MM.1S (cell line): ENCODE data around the gene SIK2.

Source experiments
- DNase-seq: peaks from one replicate; pipeline ENCODE4 v3.0.0-alpha.2; 2015
- H2AFZ ChIP-seq: fragments of 300-600 bp; sonication (generic); 2 replicates; pipeline ENCODE4 v1.6.0; 2016; ENCODE audit warnings: antibody characterized with exemption, low read length
- H3F3A ChIP-seq: fragments of 300-600 bp; sonication (generic); 2 replicates; pipeline ENCODE4 v1.6.1; 2016; ENCODE audit warnings: mild to moderate bottlenecking, antibody characterized with exemption, low read length, moderate library complexity, mixed read lengths; ENCODE audit not compliant: insufficient read depth
- H3K27ac ChIP-seq: fragments of 300-600 bp; sonication (generic); 2 replicates; pipeline ENCODE4 v1.5.1; 2016; ENCODE audit warnings: mild to moderate bottlenecking, low read length
- H3K27me3 ChIP-seq: fragments of 300-600 bp; sonication (generic); replicated peaks from 2 replicates; pipeline ENCODE4 v1.6.0; 2016; ENCODE audit warnings: low read length; ENCODE audit not compliant: insufficient read depth
- H3K36me3 ChIP-seq: fragments of 300-600 bp; sonication (generic); replicated peaks from 2 replicates; pipeline ENCODE4 v1.6.1; 2016; ENCODE audit warnings: mild to moderate bottlenecking, low read length, mixed read lengths; ENCODE audit not compliant: insufficient read depth
- H3K4me1 ChIP-seq: fragments of 300-600 bp; sonication (generic); 2 replicates; pipeline ENCODE4 v1.6.1; 2016; ENCODE audit warnings: low read length, mixed read lengths
- H3K4me2 ChIP-seq: fragments of 300-600 bp; sonication (generic); 2 replicates; pipeline ENCODE4 v1.6.0; 2016; ENCODE audit warnings: low read depth, low read length
- H3K4me3 ChIP-seq: fragments of 300-600 bp; sonication (generic); 2 replicates; pipeline ENCODE4 v1.5.1; 2016; ENCODE audit warnings: low read length, mixed read lengths
- H3K79me2 ChIP-seq: fragments of 300-600 bp; sonication (generic); 2 replicates; pipeline ENCODE4 v1.6.1; 2016; ENCODE audit warnings: mixed run types, low read length, mixed read lengths
- H3K9ac ChIP-seq: fragments of 300-600 bp; sonication (generic); 2 replicates; pipeline ENCODE4 v1.6.1; 2016; ENCODE audit warnings: low read length, mixed read lengths
- H3K9me2 ChIP-seq: fragments of 300-600 bp; sonication (generic); replicated peaks from 2 replicates; pipeline ENCODE4 v1.6.1; 2016; ENCODE audit warnings: mild to moderate bottlenecking, low read length, mixed read lengths; ENCODE audit not compliant: insufficient read depth
- H3K9me3 ChIP-seq: fragments of 300-600 bp; sonication (generic); replicated peaks from 2 replicates; pipeline ENCODE4 v1.6.1; 2016; ENCODE audit warnings: mild to moderate bottlenecking, low read length, mixed read lengths; ENCODE audit not compliant: insufficient read depth
- H4K20me1 ChIP-seq: fragments of 300-600 bp; sonication (generic); 2 replicates; pipeline ENCODE4 v1.6.1; 2016; ENCODE audit warnings: mild to moderate bottlenecking, low read length, moderate library complexity, mixed read lengths; ENCODE audit not compliant: insufficient read depth
- EZH2 ChIP-seq: fragments of 300-600 bp; sonication (generic); optimal IDR thresholded peaks from 2 replicates; pipeline ENCODE3; 2017; ENCODE audit warnings: low read depth, mild to moderate bottlenecking, antibody characterized with exemption, low read length, mixed read lengths
- EZH2phosphoT487 ChIP-seq: fragments of 300-600 bp; sonication (generic); IDR thresholded peaks from 2 replicates; pipeline ENCODE4 v1.6.1; 2018; ENCODE audit warnings: antibody characterized with exemption, low read length
- TF ChIP-seq, protein P1 (sequence below): fragments of 300-600 bp; sonication (generic); IDR thresholded peaks from 2 replicates; pipeline ENCODE4 v1.5.1; 2016; ENCODE audit warnings: antibody characterized with exemption, low read length, mixed read lengths

The SIK2 gene

DNA sequence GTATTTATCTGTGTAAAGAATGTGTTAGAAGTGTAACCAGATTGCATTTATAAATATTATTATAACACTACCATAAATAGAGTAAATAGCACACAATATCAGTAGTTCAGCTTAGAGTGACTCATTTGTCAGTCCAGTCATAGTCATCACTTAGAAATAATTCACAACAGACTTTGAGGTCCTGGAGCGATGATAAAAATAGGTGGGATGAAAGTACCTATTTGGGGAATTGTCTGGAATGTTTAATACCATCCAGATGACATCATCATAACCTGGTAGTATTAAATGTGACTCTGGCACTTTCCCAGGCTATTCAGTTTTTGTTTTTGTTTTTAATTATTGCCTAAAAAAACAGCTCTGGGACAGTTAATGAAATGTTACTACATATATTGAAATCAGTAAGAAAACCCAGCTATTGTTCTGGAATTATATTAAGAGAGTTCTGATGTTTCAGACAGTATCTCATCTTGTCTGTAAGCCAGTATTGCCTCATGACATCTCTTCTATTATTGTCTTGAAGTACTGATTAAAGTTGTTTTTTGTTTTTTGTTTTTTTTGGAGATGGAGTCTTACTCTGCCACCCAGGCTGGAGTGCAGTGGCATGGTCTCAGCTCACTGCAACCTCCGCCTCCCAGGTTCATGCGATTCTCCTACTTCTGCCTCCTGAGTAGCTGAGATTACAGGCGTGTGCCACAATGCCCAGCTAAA, 74.8 kb downstream of the SIK2 start:
- no peaks in the 10 kb centered on the region for H4K20me1 ChIP-seq
- H3K27me3 ChIP-seq: no peaks in the 10 kb centered on the region
- no peak overlapping the region for H2AFZ ChIP-seq
- no peaks in the 10 kb centered on the region for H3K4me1 ChIP-seq
- H3K4me3 ChIP-seq: no peak overlapping the region
- H3K9me2 ChIP-seq: no peaks in the 10 kb centered on the region
- H3K9ac ChIP-seq: no peak overlapping the region
- H3K79me2 ChIP-seq: no peaks in the 10 kb centered on the region
- H3K27ac ChIP-seq: no peak overlapping the region
- no peak for DNase-seq
- H3F3A ChIP-seq: no peaks in the 10 kb centered on the region
- no peaks in the 10 kb centered on the region for H3K36me3 ChIP-seq
- H3K9me3 ChIP-seq: no peaks in the 10 kb centered on the region
- TF ChIP-seq, protein P1, sequence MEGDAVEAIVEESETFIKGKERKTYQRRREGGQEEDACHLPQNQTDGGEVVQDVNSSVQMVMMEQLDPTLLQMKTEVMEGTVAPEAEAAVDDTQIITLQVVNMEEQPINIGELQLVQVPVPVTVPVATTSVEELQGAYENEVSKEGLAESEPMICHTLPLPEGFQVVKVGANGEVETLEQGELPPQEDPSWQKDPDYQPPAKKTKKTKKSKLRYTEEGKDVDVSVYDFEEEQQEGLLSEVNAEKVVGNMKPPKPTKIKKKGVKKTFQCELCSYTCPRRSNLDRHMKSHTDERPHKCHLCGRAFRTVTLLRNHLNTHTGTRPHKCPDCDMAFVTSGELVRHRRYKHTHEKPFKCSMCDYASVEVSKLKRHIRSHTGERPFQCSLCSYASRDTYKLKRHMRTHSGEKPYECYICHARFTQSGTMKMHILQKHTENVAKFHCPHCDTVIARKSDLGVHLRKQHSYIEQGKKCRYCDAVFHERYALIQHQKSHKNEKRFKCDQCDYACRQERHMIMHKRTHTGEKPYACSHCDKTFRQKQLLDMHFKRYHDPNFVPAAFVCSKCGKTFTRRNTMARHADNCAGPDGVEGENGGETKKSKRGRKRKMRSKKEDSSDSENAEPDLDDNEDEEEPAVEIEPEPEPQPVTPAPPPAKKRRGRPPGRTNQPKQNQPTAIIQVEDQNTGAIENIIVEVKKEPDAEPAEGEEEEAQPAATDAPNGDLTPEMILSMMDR: no peak
- TF ChIP-seq EZH2phosphoT487: no peak
- TF ChIP-seq EZH2: no peak
- H3K4me2 ChIP-seq: no peak overlapping the region

DNA sequence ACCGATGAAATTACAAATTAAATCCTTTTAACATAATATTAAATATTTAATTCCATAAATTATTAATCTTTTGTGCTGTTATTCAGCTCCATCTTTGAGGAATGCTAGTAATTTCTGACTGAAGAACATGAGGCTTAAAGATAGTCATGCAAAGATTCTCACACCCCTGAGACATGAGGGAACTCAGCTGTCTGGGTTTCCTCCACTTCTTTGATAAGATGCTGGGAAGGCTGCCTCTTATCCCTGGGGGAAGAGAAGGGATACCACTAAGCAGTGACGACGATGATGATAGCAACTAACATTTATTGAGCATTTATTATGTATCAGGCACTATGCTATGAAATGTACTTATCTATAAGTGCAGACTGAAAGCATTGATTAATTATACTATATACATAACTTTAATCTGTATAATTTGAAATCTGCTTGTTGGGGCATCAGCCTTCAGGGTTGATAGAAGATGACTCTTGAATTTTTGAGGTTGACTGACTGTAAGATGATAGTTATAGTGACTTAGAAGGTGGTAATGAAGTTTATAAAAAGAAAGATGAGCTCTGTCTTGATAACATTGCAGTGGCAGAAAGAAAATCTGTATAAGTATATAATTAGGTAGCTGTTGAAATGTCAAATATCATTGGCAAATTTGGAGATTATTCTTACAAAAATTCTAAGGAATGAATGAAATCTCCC, 78.4 kb downstream of the SIK2 start:
- H3K27ac ChIP-seq: no peak overlapping the region
- no peak overlapping the region for H3K4me3 ChIP-seq

GRCh38 chr11:111683806-111684205, 81.6 kb downstream of the SIK2 start:
- H4K20me1 ChIP-seq: no peaks in the 10 kb centered on the region
- H3K4me1 ChIP-seq: no peaks in the 10 kb centered on the region
- no peak overlapping the region for H3K4me2 ChIP-seq
- TF ChIP-seq, protein P1: no peak
- no peak for TF ChIP-seq EZH2
- TF ChIP-seq EZH2phosphoT487: no peak
- no peaks in the 10 kb centered on the region for H3K27me3 ChIP-seq
- no peaks in the 10 kb centered on the region for H3K9me3 ChIP-seq
- H3K4me3 ChIP-seq: no peak overlapping the region
- no peaks in the 10 kb centered on the region for H3K36me3 ChIP-seq
- no peaks in the 10 kb centered on the region for H3F3A ChIP-seq
- H3K79me2 ChIP-seq: no peaks in the 10 kb centered on the region
- no peak overlapping the region for H3K9ac ChIP-seq
- DNase-seq: no peak
- H3K27ac ChIP-seq: no peak overlapping the region
- H2AFZ ChIP-seq: no peak overlapping the region
- H3K9me2 ChIP-seq: no peaks in the 10 kb centered on the region

More for the DNA sequence above, 78.4 kb downstream of the SIK2 start:
- H3F3A ChIP-seq: no peaks in the 10 kb centered on the region
- no peak overlapping the region for H2AFZ ChIP-seq
- H3K9me3 ChIP-seq: no peaks in the 10 kb centered on the region
- H4K20me1 ChIP-seq: no peaks in the 10 kb centered on the region
- no peaks in the 10 kb centered on the region for H3K36me3 ChIP-seq
- no peaks in the 10 kb centered on the region for H3K27me3 ChIP-seq
- H3K9me2 ChIP-seq: no peaks in the 10 kb centered on the region
- H3K4me1 ChIP-seq: no peaks in the 10 kb centered on the region
- DNase-seq: no peak
- no peak overlapping the region for H3K4me2 ChIP-seq
- no peaks in the 10 kb centered on the region for H3K79me2 ChIP-seq
- no peak overlapping the region for H3K9ac ChIP-seq
- TF ChIP-seq EZH2phosphoT487 (no peak), EZH2 (no peak)
- TF ChIP-seq, protein P1: no peak
